HepG2 (cell line): ENCODE data around the gene SUMO4.

Experiments
- JUN ChIP-seq: sonication (generic); formaldehyde crosslinking; IDR thresholded peaks from 2 replicates; pipeline ENCODE4 v1.4.0; 2020; ENCODE audit warnings: mild to moderate bottlenecking, missing genetic modification reagents
- MTA3 ChIP-seq: sonication (generic); formaldehyde crosslinking; IDR thresholded peaks from 2 replicates; pipeline ENCODE4 v1.4.0; 2020; ENCODE audit warnings: missing genetic modification reagents
- SP1 ChIP-seq, 2 experiments: fragments of 450-650 bp in 1 of 2; sonication (generic) in 1 of 2; formaldehyde crosslinking in 1 of 2; IDR thresholded peaks; 2 replicates each; pipeline versions ENCODE4 v1.4.0 to v1.6.1; 2016 to 2020; ENCODE audit warnings: missing genetic modification reagents in 1 of 2
- SP2 ChIP-seq: sonication (generic); formaldehyde crosslinking; IDR thresholded peaks from 2 replicates; pipeline ENCODE4 v1.5.1; 2020; ENCODE audit warnings: mild to moderate bottlenecking, missing genetic modification reagents
- TF ChIP-seq, protein P1 (sequence below): sonication (generic); formaldehyde crosslinking; IDR thresholded peaks from 2 replicates; pipeline ENCODE4 v1.5.0; 2020; ENCODE audit warnings: mild to moderate bottlenecking, missing genetic modification reagents, moderate library complexity

- TF ChIP-seq SP1 (IDR thresholded peaks at IDR 0.05) (no peak), SP1 (CRISPR knock-in tag; IDR thresholded peaks at IDR 0.05) (no peak), JUN (no peak), SP2 (CRISPR knock-in tag) (no peak), MTA3 (CRISPR knock-in tag) (no peak)
- TF ChIP-seq, protein P1, sequence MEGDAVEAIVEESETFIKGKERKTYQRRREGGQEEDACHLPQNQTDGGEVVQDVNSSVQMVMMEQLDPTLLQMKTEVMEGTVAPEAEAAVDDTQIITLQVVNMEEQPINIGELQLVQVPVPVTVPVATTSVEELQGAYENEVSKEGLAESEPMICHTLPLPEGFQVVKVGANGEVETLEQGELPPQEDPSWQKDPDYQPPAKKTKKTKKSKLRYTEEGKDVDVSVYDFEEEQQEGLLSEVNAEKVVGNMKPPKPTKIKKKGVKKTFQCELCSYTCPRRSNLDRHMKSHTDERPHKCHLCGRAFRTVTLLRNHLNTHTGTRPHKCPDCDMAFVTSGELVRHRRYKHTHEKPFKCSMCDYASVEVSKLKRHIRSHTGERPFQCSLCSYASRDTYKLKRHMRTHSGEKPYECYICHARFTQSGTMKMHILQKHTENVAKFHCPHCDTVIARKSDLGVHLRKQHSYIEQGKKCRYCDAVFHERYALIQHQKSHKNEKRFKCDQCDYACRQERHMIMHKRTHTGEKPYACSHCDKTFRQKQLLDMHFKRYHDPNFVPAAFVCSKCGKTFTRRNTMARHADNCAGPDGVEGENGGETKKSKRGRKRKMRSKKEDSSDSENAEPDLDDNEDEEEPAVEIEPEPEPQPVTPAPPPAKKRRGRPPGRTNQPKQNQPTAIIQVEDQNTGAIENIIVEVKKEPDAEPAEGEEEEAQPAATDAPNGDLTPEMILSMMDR: no peak
These were observed 42.1 kb upstream of the SUMO4 start for GRCh38 chr6:149357726-149358538.
